MM.1S (cell line): Measurements from ENCODE around the gene BICDL1.

Experiments used
- EZH2 ChIP-seq: fragments of 300-600 bp; sonication (generic); optimal IDR thresholded peaks from 2 replicates; pipeline ENCODE3; 2017; ENCODE audit warnings: low read depth, mild to moderate bottlenecking, antibody characterized with exemption, low read length, mixed read lengths
- EZH2phosphoT487 ChIP-seq: fragments of 300-600 bp; sonication (generic); IDR thresholded peaks from 2 replicates; pipeline ENCODE4 v1.6.1; 2018; ENCODE audit warnings: antibody characterized with exemption, low read length
- TF ChIP-seq, protein P1 (sequence below): fragments of 300-600 bp; sonication (generic); IDR thresholded peaks from 2 replicates; pipeline ENCODE4 v1.5.1; 2016; ENCODE audit warnings: antibody characterized with exemption, low read length, mixed read lengths

DNA sequence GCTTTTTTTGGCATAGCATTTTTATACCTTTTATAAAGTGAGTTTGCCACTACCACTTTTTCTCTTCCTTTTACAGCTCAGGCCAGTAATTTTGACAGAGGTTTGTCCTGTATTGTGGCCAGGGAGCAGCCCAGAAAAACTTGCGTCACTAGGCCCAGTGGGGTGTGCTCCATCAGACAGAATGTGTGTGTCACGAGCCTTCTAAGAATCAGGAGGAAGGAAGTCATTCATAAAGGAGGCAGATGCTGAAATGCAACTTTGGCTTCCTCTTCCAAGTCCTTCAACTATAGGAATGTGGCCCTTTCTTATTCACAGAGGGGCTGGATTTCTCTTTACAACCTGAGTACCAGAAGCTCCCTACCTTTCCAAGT is 137.6 kb downstream of the BICDL1 start:
- TF ChIP-seq, protein P1, sequence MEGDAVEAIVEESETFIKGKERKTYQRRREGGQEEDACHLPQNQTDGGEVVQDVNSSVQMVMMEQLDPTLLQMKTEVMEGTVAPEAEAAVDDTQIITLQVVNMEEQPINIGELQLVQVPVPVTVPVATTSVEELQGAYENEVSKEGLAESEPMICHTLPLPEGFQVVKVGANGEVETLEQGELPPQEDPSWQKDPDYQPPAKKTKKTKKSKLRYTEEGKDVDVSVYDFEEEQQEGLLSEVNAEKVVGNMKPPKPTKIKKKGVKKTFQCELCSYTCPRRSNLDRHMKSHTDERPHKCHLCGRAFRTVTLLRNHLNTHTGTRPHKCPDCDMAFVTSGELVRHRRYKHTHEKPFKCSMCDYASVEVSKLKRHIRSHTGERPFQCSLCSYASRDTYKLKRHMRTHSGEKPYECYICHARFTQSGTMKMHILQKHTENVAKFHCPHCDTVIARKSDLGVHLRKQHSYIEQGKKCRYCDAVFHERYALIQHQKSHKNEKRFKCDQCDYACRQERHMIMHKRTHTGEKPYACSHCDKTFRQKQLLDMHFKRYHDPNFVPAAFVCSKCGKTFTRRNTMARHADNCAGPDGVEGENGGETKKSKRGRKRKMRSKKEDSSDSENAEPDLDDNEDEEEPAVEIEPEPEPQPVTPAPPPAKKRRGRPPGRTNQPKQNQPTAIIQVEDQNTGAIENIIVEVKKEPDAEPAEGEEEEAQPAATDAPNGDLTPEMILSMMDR, result no peak
- TF ChIP-seq EZH2phosphoT487 (no peak), EZH2 (no peak)
